HepG2 (cell line): ENCODE measurements around the gene SLC9A8. TPM values are rescaled to one million over a fixed set of nuclear protein-coding genes. Genes with fewer than 3 reads are reported as not detected.

Experiments
- EHMT2 ChIP-seq: fragments of 200-600 bp; sonication (generic); IDR thresholded peaks from 2 replicates; pipeline ENCODE4 v1.7.0; 2017; ENCODE audit warnings: antibody characterized with exemption, low read depth, low read length, borderline replicate concordance
- IRF2 ChIP-seq: IDR thresholded peaks from 2 replicates; pipeline ENCODE4 v1.6.1; 2018; ENCODE audit warnings: missing genetic modification reagents, missing compliant biosample characterization
- KMT2A ChIP-seq: sonication (generic); formaldehyde crosslinking; IDR thresholded peaks from 2 replicates; pipeline ENCODE4 v1.4.0; 2020; ENCODE audit warnings: missing genetic modification reagents
- MEIS1 ChIP-seq: sonication (generic); formaldehyde crosslinking; IDR thresholded peaks from 2 replicates; pipeline ENCODE4 v1.9.0; 2021; ENCODE audit warnings: mild to moderate bottlenecking, missing genetic modification reagents, moderate library complexity, borderline replicate concordance
- SMARCE1 ChIP-seq: fragments of 450-650 bp; IDR thresholded peaks from 2 replicates; pipeline ENCODE4 v1.6.1; 2017; ENCODE audit warnings: borderline replicate concordance
- ZHX1 ChIP-seq: sonication (generic); formaldehyde crosslinking; IDR thresholded peaks from 2 replicates; pipeline ENCODE4 v1.8.1; 2022; ENCODE audit warnings: low read depth, mild to moderate bottlenecking, missing genetic modification reagents
- ZNF335 ChIP-seq: sonication (generic); formaldehyde crosslinking; IDR thresholded peaks from 2 replicates; pipeline ENCODE4 v1.4.0; 2020; ENCODE audit warnings: missing genetic modification reagents
- ZNF501 ChIP-seq: sonication (generic); formaldehyde crosslinking; IDR thresholded peaks from 2 replicates; pipeline ENCODE4 v1.5.1; 2020; ENCODE audit warnings: mild to moderate bottlenecking, moderate library complexity, missing genetic modification reagents
- ZNF652 ChIP-seq: IDR thresholded peaks from 2 replicates; pipeline ENCODE4 v1.6.1; 2016; ENCODE audit warnings: low read depth, borderline replicate concordance
- ZNF691 ChIP-seq: sonication (generic); formaldehyde crosslinking; IDR thresholded peaks from 2 replicates; pipeline ENCODE4 v1.4.0; 2020; ENCODE audit warnings: missing genetic modification reagents, low read depth, mild to moderate bottlenecking, borderline replicate concordance
- ZNF749 ChIP-seq: sonication (generic); formaldehyde crosslinking; IDR thresholded peaks from 2 replicates; pipeline ENCODE4 v1.8.0; 2022; ENCODE audit warnings: mild to moderate bottlenecking, missing genetic modification reagents, moderate library complexity, borderline replicate concordance
- ZNF777 ChIP-seq: sonication (generic); formaldehyde crosslinking; IDR thresholded peaks from 2 replicates; pipeline ENCODE4 v1.4.0; 2020; ENCODE audit warnings: missing genetic modification reagents
- ZNF800 ChIP-seq: sonication (generic); formaldehyde crosslinking; IDR thresholded peaks from 2 replicates; pipeline ENCODE4 v1.4.0; 2020; ENCODE audit warnings: missing genetic modification reagents
- polyA plus RNA-seq, 8 experiments: library from polyadenylated mRNA; depleted of rRNA in 3 of 8; stranded (reverse) in 7 of 8; unstranded in 1 of 8; fragments of >200 nt; fragmentation: Illumina TruSeq in 4 of 8; extraction: Trizol in 4 of 8; gene quantifications; 2 replicates each; pipeline versions ENCODE4 v1.2.1 to v1.2.3, GENCODE V29; 2011 to 2016; ENCODE audit warnings: low read depth in 4 of 8, missing spikeins in 1 of 8, mixed read lengths in 1 of 8; ENCODE audit not compliant: insufficient read depth in 1 of 8
- total RNA-seq, 5 experiments: library from RNA; depleted of rRNA; stranded (reverse); fragments of >200 nt; fragmentation: Illumina TruSeq; extraction: Trizol; gene quantifications; 2 replicates each; pipeline ENCODE4 v1.2.3, GENCODE V29; 2016; ENCODE audit warnings: low read depth in 1 of 5
- TF ChIP-seq, protein P1 (sequence below): sonication (generic); formaldehyde crosslinking; IDR thresholded peaks from 2 replicates; pipeline ENCODE4 v1.4.0; 2020; ENCODE audit warnings: missing genetic modification reagents
- TF ChIP-seq, protein P2 (sequence below): sonication (generic); formaldehyde crosslinking; IDR thresholded peaks from 2 replicates; pipeline ENCODE4; 2020; ENCODE audit warnings: missing genetic modification reagents, mild to moderate bottlenecking, borderline replicate concordance

SLC9A8 gene
- total and polyA plus RNA-seq, 2 of the 13 experiments (the other 11 are each of a cell fraction or from before 2014, with no cell fraction given): 4.1 to 7.4 TPM

GRCh38 chr20:49888212-49889000, 75.8 kb downstream of the SLC9A8 start (continued):
- TF ChIP-seq ZNF749 (CRISPR knock-in tag) (no peak), KMT2A (CRISPR knock-in tag) (0 out of 2 replicates have a peak, but pooled peaks have one; percentile 33), ZNF800 (CRISPR knock-in tag) (no peak), MEIS1 (CRISPR knock-in tag) (no peak), EHMT2 (no peak), SMARCE1 (no peak), ZNF501 (CRISPR knock-in tag) (no peak), ZNF777 (CRISPR knock-in tag) (no peak), ZHX1 (CRISPR knock-in tag) (no peak), ZNF691 (CRISPR knock-in tag) (no peak), IRF2 (0 out of 2 replicates have a peak, but pooled peaks have one; percentile 27), ZNF652 (no peak), ZNF335 (CRISPR knock-in tag) (0 out of 2 replicates have a peak, but pooled peaks have one; percentile 49)
- TF ChIP-seq, protein P1, sequence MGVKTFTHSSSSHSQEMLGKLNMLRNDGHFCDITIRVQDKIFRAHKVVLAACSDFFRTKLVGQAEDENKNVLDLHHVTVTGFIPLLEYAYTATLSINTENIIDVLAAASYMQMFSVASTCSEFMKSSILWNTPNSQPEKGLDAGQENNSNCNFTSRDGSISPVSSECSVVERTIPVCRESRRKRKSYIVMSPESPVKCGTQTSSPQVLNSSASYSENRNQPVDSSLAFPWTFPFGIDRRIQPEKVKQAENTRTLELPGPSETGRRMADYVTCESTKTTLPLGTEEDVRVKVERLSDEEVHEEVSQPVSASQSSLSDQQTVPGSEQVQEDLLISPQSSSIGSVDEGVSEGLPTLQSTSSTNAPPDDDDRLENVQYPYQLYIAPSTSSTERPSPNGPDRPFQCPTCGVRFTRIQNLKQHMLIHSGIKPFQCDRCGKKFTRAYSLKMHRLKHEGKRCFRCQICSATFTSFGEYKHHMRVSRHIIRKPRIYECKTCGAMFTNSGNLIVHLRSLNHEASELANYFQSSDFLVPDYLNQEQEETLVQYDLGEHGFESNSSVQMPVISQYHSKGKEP (CRISPR knock-in tag): no peak
- TF ChIP-seq, protein P2, sequence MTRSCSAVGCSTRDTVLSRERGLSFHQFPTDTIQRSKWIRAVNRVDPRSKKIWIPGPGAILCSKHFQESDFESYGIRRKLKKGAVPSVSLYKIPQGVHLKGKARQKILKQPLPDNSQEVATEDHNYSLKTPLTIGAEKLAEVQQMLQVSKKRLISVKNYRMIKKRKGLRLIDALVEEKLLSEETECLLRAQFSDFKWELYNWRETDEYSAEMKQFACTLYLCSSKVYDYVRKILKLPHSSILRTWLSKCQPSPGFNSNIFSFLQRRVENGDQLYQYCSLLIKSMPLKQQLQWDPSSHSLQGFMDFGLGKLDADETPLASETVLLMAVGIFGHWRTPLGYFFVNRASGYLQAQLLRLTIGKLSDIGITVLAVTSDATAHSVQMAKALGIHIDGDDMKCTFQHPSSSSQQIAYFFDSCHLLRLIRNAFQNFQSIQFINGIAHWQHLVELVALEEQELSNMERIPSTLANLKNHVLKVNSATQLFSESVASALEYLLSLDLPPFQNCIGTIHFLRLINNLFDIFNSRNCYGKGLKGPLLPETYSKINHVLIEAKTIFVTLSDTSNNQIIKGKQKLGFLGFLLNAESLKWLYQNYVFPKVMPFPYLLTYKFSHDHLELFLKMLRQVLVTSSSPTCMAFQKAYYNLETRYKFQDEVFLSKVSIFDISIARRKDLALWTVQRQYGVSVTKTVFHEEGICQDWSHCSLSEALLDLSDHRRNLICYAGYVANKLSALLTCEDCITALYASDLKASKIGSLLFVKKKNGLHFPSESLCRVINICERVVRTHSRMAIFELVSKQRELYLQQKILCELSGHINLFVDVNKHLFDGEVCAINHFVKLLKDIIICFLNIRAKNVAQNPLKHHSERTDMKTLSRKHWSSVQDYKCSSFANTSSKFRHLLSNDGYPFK (CRISPR knock-in tag): no peak
